C1 segment of cervical spinal cord (tissue), 14 donors: ENCODE results near the gene PAX3.
A peak's percentile ranks its signal among the peaks of the same experiment; 100 is the strongest.

Source experiments
- DNase-seq, 14 donors: peaks; one replicate each; lab custom pipeline; 2025; lab: John Stamatoyannopoulos, UW

PAX3 gene

GRCh38 chr2:222298311-222299150 is at the start of gene PAX3:
Gene PAX3, minus strand, starts transcription at chr2:222298998. Its CDS starts 383 bp downstream, at chr2:222298615.
- DNase-seq = peak in 9 of 14 donors; percentile 20 to 77 (median 56)

GRCh38 chr2:222341331-222341730 is 42.5 kb upstream of the PAX3 start:
- no peak for DNase-seq

GRCh38 chr2:222338374-222338773 is 39.6 kb upstream of the PAX3 start:
- no peak for DNase-seq

GRCh38 chr2:222336931-222337330 is 38.1 kb upstream of the PAX3 start:
- DNase-seq = no peak

- DNase-seq = no peak
Measured at GRCh38 chr2:222336442-222336841, 37.6 kb upstream of the PAX3 start.

- no peak for DNase-seq
Measured at GRCh38 chr2:222334914-222335313, 36.1 kb upstream of the PAX3 start.

- no peak for DNase-seq
Measured at GRCh38 chr2:222333397-222333796, 34.6 kb upstream of the PAX3 start.

GRCh38 chr2:222332116-222332515 is 33.3 kb upstream of the PAX3 start:
- no peak for DNase-seq

GRCh38 chr2:222330910-222331309 is 32.1 kb upstream of the PAX3 start:
- DNase-seq = no peak

- DNase-seq = no peak
Measured at GRCh38 chr2:222322236-222322635, 23.4 kb upstream of the PAX3 start.

- peak in 3 of 14 donors; percentile 30 to 57 (median 37) for DNase-seq
Measured at GRCh38 chr2:222320436-222321395, 21.9 kb upstream of the PAX3 start.

- peak in 2 of 14 donors; percentile 29 to 37 for DNase-seq
Measured at GRCh38 chr2:222319586-222320435, 21.0 kb upstream of the PAX3 start.

- peak in 1 of 14 donors; percentile 29 for DNase-seq
Measured at GRCh38 chr2:222318712-222319585, 20.2 kb upstream of the PAX3 start.

GRCh38 chr2:222318026-222318711 is 19.4 kb upstream of the PAX3 start:
- peak in 4 of 14 donors; percentile 26 to 82 (median 32) for DNase-seq

- DNase-seq = no peak
Measured at GRCh38 chr2:222315443-222316121, 16.8 kb upstream of the PAX3 start.

- no peak for DNase-seq
Measured at GRCh38 chr2:222313816-222314215, 15.0 kb upstream of the PAX3 start.

- DNase-seq = no peak
Measured at GRCh38 chr2:222311978-222312738, 13.4 kb upstream of the PAX3 start.

GRCh38 chr2:222311319-222311977 is 12.7 kb upstream of the PAX3 start:
- no peak for DNase-seq
